ENCODE results near the gene LLCFC1.

The LLCFC1 gene

GRCh38 chr7:142910481-142910880 lies 28.8 kb upstream of the LLCFC1 start:
- no peak for DNase-seq

- DNase-seq, result no peak
Measured at GRCh38 chr7:142913051-142913450, 26.2 kb upstream of the LLCFC1 start.

DNA sequence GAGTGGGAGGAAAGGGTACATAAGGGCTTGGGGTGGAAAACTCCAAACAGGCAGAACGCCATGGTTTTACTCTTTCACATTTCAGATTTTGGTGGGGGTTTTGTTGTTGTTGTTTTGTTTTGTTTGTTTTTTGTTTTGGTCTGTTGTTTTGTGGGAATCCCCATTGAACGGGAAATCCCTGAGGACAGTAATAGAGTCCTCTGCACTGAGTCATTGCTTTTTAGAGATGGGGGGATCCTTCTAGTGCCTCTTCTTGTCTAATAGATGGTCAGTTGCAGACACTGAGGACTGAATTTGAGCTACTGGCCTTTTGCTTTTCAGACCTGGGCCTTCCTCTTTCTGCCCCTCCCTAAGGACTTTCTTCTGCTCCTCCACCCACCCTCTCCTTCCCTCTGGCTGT lies 25.7 kb upstream of the LLCFC1 start:
- no peak for DNase-seq

GRCh38 chr7:142914121-142914520 lies 25.2 kb upstream of the LLCFC1 start:
- no peak for DNase-seq

GRCh38 chr7:142915315-142915714 lies 24.0 kb upstream of the LLCFC1 start:
- no peak for DNase-seq

DNA sequence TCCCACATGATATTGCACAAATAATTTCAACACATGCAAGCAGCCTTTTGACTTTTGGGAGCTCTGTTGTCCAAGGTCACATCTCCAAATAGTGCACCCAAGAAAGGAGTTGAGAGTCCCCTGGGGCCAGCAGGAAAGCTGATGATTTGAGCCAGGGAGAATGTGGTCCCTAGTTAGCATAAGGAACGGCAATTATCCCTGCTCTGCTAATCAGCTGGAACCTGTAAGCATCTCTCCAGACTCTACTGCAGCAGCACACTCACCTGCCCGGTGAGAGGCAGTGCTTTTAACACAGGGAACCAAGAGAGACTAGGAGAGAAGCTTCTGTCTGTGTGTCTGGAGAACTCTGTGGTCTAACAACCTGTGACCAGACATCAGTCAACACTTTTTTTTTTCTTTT lies 22.8 kb upstream of the LLCFC1 start:
- no peak for DNase-seq

DNA sequence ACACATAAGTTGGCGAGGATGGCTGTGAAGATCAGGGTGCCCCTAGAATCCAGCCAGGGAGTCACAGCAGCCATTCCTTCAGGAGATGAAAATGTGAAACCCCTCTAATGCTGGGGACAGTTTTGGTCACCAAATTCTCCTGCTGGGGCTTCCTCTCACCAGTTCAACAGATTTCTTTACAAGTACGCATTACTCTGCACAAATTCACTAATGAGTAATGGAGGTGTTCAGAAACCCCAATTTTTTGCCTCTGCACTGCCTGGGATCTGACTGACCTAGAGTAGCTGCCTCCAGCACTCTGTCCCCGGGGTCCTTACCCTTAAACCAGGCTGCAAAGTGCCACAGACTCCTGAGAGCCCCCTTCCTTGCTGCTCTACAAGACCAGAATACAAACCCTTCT lies 21.8 kb upstream of the LLCFC1 start:
- no peak for DNase-seq

DNA sequence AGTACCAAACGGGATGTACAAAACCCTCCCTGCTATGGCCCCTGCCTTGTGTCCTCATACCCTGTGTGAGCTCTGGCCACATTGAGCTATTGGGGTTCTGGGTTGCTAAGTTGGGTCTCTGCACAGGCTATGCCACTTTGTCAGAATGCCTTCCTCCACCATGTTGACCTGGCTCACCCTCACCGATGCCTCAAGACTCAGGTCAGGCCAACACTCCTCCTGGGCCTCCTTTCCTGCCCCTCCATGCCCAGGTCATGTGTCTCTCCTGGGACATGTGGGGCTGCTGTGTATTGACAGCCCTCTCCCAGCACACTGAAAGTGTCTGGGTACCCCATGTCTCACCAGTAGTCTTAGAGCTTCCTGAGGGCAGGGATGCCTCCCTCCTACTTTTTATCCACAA lies 20.4 kb upstream of the LLCFC1 start:
- DNase-seq, result no peak

DNA sequence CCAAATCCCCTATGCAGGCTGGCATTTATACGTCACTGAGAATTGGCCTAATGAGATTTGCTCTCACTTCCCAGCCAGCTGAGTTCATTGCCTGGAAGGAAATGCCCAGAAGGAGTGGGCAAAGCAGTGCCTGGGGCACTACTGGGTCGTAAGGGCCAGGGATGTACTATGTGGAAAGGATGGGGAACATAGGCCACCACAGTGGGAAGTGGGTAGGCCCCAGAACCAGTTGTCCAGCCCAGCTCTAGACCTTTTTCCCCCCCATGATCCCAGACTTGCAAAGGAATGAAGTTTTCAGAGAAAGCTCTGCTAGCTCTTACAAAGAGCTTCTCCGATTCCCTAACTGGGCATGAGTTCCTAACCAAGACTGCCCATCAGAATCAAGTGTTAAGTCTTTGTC lies 19.6 kb upstream of the LLCFC1 start:
- DNase-seq, result no peak

GRCh38 chr7:142923391-142923790 lies 15.9 kb upstream of the LLCFC1 start:
- DNase-seq, result no peak

DNA sequence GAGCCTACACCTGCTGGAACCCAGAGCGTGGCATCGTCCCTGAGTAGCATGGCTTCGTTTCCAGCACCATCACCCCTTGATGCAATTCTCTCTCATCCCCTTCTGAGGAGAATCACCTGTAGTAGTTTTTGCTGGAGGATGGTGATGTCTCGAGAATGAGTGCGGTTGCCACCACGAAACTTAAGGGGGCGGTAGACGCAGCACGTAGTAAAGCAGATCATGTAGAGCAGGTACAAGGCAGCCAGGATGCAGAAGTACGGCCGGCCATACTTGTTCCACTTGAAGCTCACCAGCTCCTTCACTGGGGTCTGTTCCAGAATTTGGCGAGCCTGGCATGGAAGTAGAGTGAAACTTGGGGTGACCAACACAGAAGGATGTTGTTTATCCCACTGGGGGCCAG lies 13.9 kb upstream of the LLCFC1 start:
- DNase-seq, result no peak

DNA sequence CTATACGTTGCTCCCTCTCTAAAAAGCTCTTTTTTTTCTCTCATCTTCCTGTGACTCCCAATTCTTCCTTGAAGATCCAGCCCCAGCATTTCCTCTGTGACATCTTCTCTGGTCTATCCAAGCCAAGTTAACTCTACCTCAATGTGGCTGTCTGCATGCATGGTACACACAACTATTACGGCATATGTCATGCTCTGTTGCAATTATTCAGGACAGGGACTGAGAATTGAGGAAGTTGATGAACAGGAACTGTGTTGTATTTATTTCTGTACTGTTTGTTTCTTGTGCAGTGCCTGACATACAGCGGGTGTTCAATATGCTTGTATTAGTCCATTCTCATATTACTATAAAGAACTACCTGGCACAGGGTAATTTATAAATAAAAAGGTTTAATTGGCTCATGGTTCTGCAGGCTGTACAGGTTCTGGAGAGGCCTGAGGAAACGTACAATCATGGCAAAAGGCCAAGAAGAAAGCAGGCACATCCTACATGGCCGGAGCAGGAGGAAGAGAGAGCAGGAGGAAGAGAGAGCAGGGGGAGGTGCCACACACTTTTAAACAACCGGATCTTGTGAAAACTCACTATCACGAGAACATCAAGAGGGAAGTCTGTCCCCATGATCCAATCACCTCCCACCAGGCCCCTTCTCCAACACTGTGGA lies 12.1 kb upstream of the LLCFC1 start:
- no peak for DNase-seq

- DNase-seq, result no peak
Measured at GRCh38 chr7:142927949-142928348, 11.3 kb upstream of the LLCFC1 start.

DNA sequence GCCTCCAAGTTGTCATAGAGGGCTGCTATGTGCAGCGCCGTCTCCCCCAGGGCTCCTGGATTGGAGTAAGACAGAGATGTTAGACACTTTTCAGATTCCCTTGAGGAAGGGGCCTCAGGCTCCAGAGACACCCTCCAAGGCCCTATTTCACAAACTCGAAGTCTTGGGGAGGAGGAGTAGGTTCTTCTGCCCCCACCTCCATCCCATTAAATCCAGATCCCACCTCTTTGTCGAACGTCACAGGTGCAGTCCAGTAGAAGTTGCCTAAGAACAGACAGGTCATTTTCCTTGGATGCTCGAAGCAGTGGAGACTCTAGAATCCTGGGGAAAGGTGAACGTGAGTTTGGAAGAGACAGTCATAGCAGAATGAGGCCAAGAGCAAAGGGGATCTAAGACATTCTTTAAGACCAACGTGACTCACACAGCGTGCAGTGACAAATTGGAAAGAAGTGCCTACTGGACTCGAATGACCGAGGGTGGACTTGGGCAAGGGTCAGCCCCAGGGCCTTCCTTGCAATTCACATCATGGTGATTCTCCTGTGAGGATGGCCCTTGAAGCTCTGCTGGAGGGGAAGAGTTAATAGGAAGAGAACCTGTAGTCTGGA lies 9.1 kb upstream of the LLCFC1 start:
- no peak for DNase-seq

DNA sequence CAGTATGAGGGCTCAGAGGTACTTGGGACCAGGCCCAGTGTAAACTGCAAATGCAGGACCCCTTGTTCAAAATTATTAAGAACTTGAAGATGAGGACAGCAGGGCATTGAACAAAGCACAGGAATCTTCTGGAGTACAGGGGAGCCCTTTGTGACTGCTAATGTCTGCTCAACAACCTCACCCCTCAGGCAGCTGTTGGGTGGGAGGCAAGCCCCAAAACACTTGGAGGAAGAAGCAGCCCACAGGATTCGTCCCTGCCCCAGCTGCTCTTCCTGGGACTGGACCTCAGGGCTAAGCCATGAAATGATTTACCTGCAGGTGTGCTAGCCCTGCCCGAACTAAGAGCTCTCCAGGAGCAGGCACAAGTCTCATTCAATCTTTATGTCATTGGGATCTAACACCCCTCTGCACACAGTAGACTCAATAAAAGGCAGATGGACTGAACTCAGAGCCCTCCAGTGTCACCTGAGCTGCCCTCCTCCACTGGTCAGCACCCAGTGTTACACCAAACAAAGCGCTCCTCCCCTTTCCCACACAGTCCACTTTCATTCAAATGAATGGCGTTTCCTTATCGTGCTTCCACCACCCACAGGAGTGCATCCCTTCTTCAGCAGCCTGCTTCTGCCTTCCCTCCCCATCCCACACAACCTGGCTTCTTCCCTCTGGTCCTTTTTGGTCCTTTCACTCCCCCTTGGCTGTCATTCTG lies 6.7 kb upstream of the LLCFC1 start:
- no peak for DNase-seq

GRCh38 chr7:142933092-142933475 lies 6.2 kb upstream of the LLCFC1 start:
- DNase-seq, result no peak

GRCh38 chr7:142933624-142934023 lies 5.7 kb upstream of the LLCFC1 start, which contains the start of gene TRPV5:
Gene TRPV5, minus strand, starts transcription at chr7:142933746. Its CDS starts 287 bp downstream, at chr7:142933459.
- DNase-seq, result no peak

GRCh38 chr7:142934056-142934455 lies 5.2 kb upstream of the LLCFC1 start:
- no peak for DNase-seq

DNA sequence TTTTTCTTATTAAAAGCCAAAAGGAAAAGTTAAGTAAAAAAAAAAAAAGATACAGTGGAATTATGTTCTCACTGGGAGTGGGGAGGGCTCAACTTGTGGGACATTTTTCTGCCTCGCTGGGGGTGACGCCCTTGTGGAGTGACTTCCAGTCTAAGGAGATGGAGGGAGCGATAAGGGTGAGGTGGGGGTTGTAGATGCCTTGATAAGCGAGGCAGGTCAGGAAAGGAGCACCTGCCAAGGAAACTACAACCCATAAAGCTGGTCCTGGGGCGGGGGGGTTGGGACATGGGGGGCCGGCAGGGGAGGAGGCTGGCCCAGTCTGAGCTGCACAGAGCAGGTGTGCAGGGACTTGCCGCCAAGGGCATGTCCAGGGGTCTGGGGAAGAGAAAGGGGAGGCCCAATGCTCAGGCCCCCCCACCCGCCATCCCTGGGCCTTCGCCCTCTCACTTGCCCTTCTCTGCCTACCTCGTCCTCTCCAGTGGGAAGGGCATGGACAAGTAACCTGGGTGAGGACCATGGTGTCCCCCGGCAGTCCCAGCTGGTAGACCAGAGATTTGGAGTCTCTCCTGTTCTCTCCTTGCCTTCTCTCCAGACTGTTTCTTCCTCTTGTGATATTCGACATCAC lies 3.2 kb upstream of the LLCFC1 start:
- DNase-seq, result no peak

DNA sequence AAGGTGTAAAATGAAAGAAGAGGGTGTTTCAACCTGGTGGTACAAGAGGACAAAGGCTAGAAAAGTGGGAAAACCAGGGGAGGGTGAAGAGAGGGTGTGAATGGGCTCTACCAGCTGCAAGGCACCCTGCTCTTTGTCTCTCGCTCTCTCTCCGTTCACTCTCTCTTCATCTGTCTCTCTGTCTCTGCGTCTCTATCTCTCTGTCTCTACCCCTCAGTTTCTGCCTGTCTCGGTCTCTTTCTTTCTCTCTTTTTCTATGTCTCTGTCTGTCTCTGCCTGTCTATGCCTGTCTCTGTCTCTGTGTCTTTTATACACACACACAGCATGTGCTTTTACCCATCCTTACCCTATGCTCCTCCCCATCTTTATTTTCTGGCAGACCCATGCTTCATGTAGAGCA lies 673 bp upstream of the LLCFC1 start:
- DNase-seq, result no peak

DNA sequence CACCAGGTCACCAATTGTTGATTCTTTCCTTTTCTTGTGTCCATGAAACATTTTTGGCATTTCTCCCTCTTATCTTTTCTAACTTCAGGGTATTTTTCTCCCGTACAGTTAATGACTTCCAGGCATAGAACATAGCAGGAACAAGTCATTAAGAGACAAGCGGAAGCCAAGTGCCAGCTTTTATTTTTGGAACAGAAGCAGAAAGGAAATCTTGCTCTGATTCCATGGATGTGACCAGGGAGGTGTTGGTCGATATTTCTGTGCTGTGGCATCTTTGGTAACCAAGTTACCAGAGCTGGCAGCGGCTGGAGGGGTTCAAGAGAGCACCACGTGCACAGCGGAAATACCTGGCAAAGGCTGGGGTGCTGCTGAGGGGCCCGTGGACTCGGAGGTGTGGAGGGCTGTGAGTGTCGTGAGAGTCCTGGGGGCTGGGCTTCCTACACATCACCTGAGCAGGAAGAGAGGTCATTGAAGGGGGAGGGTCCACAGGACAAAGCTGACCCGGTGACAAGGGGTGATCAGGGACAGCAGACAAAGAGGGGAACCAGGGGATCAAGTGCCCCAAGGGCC lies 1.8 kb downstream of the LLCFC1 start:
- DNase-seq, result no peak

DNA sequence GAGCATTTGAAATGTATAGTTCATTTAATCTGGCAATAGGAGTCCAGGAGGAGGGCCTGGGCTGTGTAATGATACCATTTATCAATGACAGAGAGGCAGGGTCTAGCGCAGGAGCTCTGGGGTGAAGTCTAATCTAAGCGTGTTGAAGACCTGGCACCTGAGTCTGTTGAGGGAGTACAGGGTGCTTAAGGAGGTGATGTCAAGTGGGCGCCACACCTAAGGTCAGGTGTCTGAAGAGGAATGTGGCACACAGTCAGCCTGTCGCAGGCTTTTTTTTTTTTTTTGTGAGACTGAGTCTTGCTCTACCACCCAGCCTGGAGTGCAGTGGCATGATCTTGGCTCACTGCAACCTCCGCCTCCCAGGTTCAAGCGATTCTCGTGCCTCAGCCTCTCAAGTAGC lies 2.3 kb downstream of the LLCFC1 start:
- DNase-seq, result no peak

GRCh38 chr7:142942746-142943145 lies 3.5 kb downstream of the LLCFC1 start:
- no peak for DNase-seq

Data from CD4-positive, alpha-beta T cell treated with Interleukin-12 subunit alpha and Interleukin-12 subunit beta, for 1 hour (primary cell).